Spleen (tissue), 11 donors: ENCODE data around the gene IPO8. TPM values are rescaled to one million over a fixed set of nuclear protein-coding genes. Genes with fewer than 3 reads are reported as not detected.
"Not testable (repeated sequence)": the region's sequence is repeated elsewhere in the genome, so short reads cannot be mapped to it uniquely, and the experiment has no call there.

Experiments
- DNase-seq: peaks from one replicate; pipeline ENCODE4 v3.0.0-alpha.2; 2020
- H3K27ac ChIP-seq, 8 donors: fragments of 200-600 bp; sonication (generic) in 7 of 8; 1 replicate in 4 of 8; 2 replicates in 4 of 8; pipeline versions ENCODE4 v1.5.0 to v1.8.0; 2016 to 2021; ENCODE audit warnings: inconsistent platforms in 4 of 8, mild to moderate bottlenecking in 4 of 8, moderate library complexity in 1 of 8
- H3K27me3 ChIP-seq, 7 donors: fragments of 200-600 bp; sonication (generic) in 6 of 7; replicated peaks in 1 of 7; 1 replicate in 4 of 7; 2 replicates in 3 of 7; pipeline versions ENCODE4 v1.5.0 to v1.8.0; 2016 to 2021; ENCODE audit warnings: inconsistent platforms in 3 of 7, mild to moderate bottlenecking in 1 of 7
- H3K36me3 ChIP-seq, 6 donors: fragments of 200-600 bp; sonication (generic) in 5 of 6; 1 replicate in 4 of 6; 2 replicates in 2 of 6; pipeline versions ENCODE4 v1.5.0 to v1.8.0; 2016 to 2021; ENCODE audit warnings: inconsistent platforms in 2 of 6
- H3K4me1 ChIP-seq, 6 donors: fragments of 200-600 bp; sonication (generic) in 5 of 6; 1 replicate in 3 of 6; 2 replicates in 3 of 6; pipeline versions ENCODE4 v1.5.0 to v1.8.0; 2016 to 2021; ENCODE audit warnings: inconsistent platforms in 3 of 6
- H3K4me3 ChIP-seq, 8 donors: fragments of 200-600 bp; sonication (generic) in 7 of 8; 1 replicate in 4 of 8; 2 replicates in 4 of 8; pipeline versions ENCODE4 v1.5.0 to v1.8.0; 2016 to 2021; ENCODE audit warnings: inconsistent platforms in 4 of 8, mild to moderate bottlenecking in 4 of 8, moderate library complexity in 2 of 8
- H3K9me3 ChIP-seq, 8 donors: fragments of 200-600 bp; sonication (generic) in 7 of 8; 1 replicate in 4 of 8; 2 replicates in 4 of 8; pipeline versions ENCODE4 v1.5.0 to v1.8.0; 2016 to 2021; ENCODE audit warnings: inconsistent platforms in 4 of 8
- POLR2A ChIP-seq, 3 donors: fragments of 450-650 bp; IDR thresholded peaks; one replicate each; pipeline ENCODE4 v1.5.1; 2017; ENCODE audit warnings: antibody characterized with exemption in 3 of 3, mild to moderate bottlenecking in 1 of 3
- POLR2AphosphoS5 ChIP-seq, 3 donors: sonication (generic); formaldehyde crosslinking; IDR thresholded peaks; one replicate each; pipeline ENCODE4 v1.5.1; 2017; ENCODE audit warnings: antibody characterized with exemption in 3 of 3
- WGBS, 5 donors: extraction: QIAGEN DNeasy Blood & Tissue Kit in 3 of 5; methylation state at CpG; one replicate each; pipeline versions ENCODE4 v1.1.5 to v1.1.7; 2013 to 2018; 5-methylcytosine and 5-hydroxymethylcytosine counted together
- intact Hi-C: fragments of 100-400 bp; cut with DNase I; formaldehyde crosslinking; loops from one replicate; pipeline ENCODE4 v1.15.0; 2023; ENCODE audit warnings: low total_unique reads
- polyA plus RNA-seq, 3 donors: library from polyadenylated mRNA; stranded (reverse); fragments of 200-250 nt; gene quantifications; one replicate each; pipeline ENCODE4 v1.2.1, GENCODE V29; 2013
- total RNA-seq, 7 donors: library from RNA; depleted of rRNA in 3 of 7; stranded (reverse); fragments of >200 nt in 3 of 7; fragmentation: NEBNext Ultra II Directional in 4 of 7; extraction: Animal tissue kit (Norgen Biotek cat#: 25700) in 4 of 7; gene quantifications; one replicate each; pipeline versions ENCODE4 v1.1.0 to v1.2.1, GENCODE V29; 2016 to 2021
- TF ChIP-seq, protein P1 (sequence below), 11 experiments: fragments of 200-600 bp in 7 of 11; fragments of 450-650 bp in 4 of 11; sonication (generic) in 4 of 11; IDR thresholded peaks in 8 of 11; conservative IDR thresholded peaks in 3 of 11; 1 replicate in 7 of 11; 2 replicates in 4 of 11; pipeline versions ENCODE4 v1.4.0 to v1.8.0; 2016 to 2021; ENCODE audit warnings: antibody characterized with exemption in 11 of 11, inconsistent platforms in 4 of 11, mild to moderate bottlenecking in 1 of 11
- donor health status: healthy with polysubstance abuse.
- donor health status: DM: no; HTN: no; CAD: no; lungs with moderate emphysema.
- donor health status: DM: no; HTN: no; CAD: no.
- donor health status: Bipolar disorder and iron deficiency.
- donor health status: healthy.
- donor health status: DM: no; HTN: no; CAD: no.
- donor health status: DM: yes; HTN: yes; CAD: no.

Gene IPO8
- total and polyA plus RNA-seq, 10 donors: 8.5 to 68.2 (median 49.8) TPM

DNA sequence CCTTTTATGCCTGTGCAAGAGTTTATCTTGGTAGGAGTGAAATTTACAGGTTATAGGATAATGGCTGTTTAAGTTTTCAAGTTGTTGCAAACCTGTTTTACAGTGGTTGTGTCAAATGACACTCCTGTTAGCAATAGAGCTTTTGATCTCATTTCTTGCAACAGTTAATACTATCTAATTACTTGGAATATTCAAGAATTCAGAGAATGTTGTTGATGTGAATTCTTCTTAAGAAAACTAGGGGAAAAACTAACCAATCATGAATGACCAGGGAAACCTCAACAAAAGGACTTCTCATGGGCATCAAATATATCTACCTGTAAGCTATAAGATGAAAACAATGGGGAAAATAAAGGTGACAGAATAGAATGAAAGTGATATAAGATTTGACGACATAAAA, 85.0 kb downstream of the IPO8 start:
- intact Hi-C loops: no loop called here
- no peak for DNase-seq
- no peak overlapping the region for H3K4me3 ChIP-seq
- H3K9me3 ChIP-seq: peaks cover 0 to 27% (median 13%) of the 10 kb centered on the region in 8 donors
- no peaks in the 10 kb centered on the region for H3K27me3 ChIP-seq
- 87 to 95% (median 88%) methylated on average over 1 of the region's 1 CpG for WGBS, 5 donors
- TF ChIP-seq, protein P1, sequence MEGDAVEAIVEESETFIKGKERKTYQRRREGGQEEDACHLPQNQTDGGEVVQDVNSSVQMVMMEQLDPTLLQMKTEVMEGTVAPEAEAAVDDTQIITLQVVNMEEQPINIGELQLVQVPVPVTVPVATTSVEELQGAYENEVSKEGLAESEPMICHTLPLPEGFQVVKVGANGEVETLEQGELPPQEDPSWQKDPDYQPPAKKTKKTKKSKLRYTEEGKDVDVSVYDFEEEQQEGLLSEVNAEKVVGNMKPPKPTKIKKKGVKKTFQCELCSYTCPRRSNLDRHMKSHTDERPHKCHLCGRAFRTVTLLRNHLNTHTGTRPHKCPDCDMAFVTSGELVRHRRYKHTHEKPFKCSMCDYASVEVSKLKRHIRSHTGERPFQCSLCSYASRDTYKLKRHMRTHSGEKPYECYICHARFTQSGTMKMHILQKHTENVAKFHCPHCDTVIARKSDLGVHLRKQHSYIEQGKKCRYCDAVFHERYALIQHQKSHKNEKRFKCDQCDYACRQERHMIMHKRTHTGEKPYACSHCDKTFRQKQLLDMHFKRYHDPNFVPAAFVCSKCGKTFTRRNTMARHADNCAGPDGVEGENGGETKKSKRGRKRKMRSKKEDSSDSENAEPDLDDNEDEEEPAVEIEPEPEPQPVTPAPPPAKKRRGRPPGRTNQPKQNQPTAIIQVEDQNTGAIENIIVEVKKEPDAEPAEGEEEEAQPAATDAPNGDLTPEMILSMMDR (IDR thresholded peaks at IDR 0.05 in 8 of 11, conservative IDR thresholded peaks at IDR 0.05 in 3 of 11): no peak
- TF ChIP-seq POLR2A (IDR thresholded peaks at IDR 0.05): no peak
- TF ChIP-seq POLR2AphosphoS5 (IDR thresholded peaks at IDR 0.05): no peak
- H3K4me1 ChIP-seq: no peaks in the 10 kb centered on the region
- no peak overlapping the region for H3K27ac ChIP-seq
- H3K36me3 ChIP-seq: no peaks in the 10 kb centered on the region

DNA sequence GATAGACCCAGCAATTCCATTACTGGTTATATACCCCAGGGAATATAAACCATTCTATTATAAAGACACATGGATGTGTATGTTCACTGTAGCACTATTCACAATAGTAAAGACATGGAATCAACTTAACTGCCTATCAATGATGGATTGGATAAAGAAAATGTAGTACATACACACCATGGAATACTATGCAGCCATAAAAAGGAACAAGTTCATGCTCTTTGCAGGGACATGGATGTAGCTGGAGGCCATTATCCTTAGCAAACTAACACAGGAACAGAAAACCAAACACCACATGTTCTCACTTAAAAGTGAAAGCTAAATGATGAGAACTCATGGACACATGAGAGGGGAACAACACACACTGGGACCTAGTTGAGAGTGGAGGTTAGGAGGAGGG, 85.8 kb downstream of the IPO8 start:
- H3K27ac ChIP-seq, H3K4me1 ChIP-seq, DNase-seq, H3K4me3 ChIP-seq, intact Hi-C loops, H3K36me3 ChIP-seq, H3K27me3 ChIP-seq: not testable (repeated sequence)
- H3K9me3 ChIP-seq: peaks cover 0 to 27% (median 13%) of the 10 kb centered on the region in 8 donors

DNA sequence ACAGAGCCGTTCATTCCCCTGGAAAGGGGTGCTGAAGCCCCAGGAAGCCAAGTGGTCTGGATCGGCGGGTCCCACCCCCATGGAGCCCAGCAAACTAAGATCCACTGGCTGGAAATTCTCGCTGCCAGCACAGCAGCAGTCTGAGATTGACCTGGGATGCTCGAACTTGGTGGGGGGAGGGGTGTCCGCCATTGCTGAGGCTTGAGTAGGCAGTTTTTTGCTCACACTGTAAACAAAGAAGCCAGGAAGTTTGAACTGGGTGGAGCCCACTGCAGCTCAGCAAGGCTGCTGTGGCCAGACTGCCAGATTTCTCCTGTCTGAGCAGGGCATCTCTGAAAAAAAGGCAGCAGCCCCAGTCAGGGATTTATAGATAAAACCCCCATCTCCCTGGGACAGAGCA, 91.4 kb downstream of the IPO8 start:
- H3K27ac ChIP-seq, H3K36me3 ChIP-seq, DNase-seq, H3K4me3 ChIP-seq, H3K4me1 ChIP-seq, intact Hi-C loops, H3K27me3 ChIP-seq: not testable (repeated sequence)
- WGBS, 5 donors: 52 to 75% (median 66%) methylated on average over 6 of the region's 6 CpGs; no CpG with 5 or more reads in 1 of the 5 donors
- peaks cover 0 to 53% (median 28%) of the 10 kb centered on the region in 8 donors for H3K9me3 ChIP-seq

DNA sequence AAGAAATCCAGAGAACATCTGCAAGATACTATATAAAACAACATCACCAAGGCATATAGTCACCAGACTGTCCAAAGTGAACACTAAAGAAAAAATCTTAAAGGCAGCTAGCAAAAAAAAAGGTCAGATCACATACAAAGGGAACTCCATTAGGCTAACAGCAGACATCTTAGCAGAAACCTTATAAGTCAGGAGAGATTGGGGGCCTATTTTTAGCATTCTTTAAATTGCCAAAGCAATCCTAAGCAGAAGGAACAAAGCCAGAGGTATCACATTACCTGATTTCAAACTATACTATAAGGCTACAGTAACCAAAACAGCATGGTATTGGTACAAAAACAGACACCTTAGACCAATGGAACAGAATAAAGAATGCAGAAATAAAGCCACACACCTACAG, 92.5 kb downstream of the IPO8 start:
- Histone ChIP-seq H3K36me3 (no peaks in the 10 kb centered on the region), H3K27ac (no peak overlapping the region), H3K27me3 (no peaks in the 10 kb centered on the region), H3K9me3 (peaks cover 0 to 44% (median 26%) of the 10 kb centered on the region in 8 donors), H3K4me3 (no peak overlapping the region), H3K4me1 (no peaks in the 10 kb centered on the region)
- intact Hi-C loops: no loop called here
- no peak for DNase-seq
- TF ChIP-seq POLR2AphosphoS5 (IDR thresholded peaks at IDR 0.05) (no peak), POLR2A (IDR thresholded peaks at IDR 0.05) (no peak)
- TF ChIP-seq, protein P1 (IDR thresholded peaks at IDR 0.05 in 8 of 11, conservative IDR thresholded peaks at IDR 0.05 in 3 of 11): no peak

DNA sequence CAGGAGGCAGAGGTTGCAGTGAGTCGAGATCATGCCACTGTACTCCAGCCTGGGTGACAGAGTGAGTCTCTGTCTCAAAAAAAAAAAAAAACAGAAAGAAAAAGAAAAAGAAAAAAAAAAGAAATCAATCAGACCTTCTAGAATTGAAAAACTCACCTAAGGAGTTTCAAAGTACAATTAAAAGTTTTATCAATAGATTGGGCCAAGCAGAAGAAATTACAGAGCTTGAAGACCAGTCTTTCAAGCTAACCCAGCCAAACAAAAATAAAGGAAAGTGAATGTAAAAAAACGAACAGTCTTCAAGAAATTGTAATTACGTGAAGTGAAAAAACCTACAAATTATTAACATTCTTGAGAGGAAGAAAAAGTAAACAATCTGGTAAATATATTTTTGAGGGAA, 93.0 kb downstream of the IPO8 start:
- Histone ChIP-seq H3K9me3 (peaks cover 0 to 39% (median 21%) of the 10 kb centered on the region in 8 donors), H3K4me1 (no peaks in the 10 kb centered on the region), H3K36me3 (no peaks in the 10 kb centered on the region), H3K4me3 (no peak overlapping the region), H3K27me3 (no peaks in the 10 kb centered on the region), H3K27ac (no peak overlapping the region)
- no peak for DNase-seq
- WGBS, 5 donors: 77 to 92% (median 86%) methylated on average over 3 of the region's 3 CpGs
- TF ChIP-seq, protein P1 (IDR thresholded peaks at IDR 0.05 in 8 of 11, conservative IDR thresholded peaks at IDR 0.05 in 3 of 11): no peak
- no peak for TF ChIP-seq POLR2A (IDR thresholded peaks at IDR 0.05)
- intact Hi-C loops: no loop called here
